Nephron progenitor cell (in vitro differentiated cells): Measurements from ENCODE around the gene ZNF862.

Experiments used
- DNase-seq: peaks from one replicate; pipeline ENCODE4 v3.0.0; 2021
- H3K27ac Mint-ChIP-seq: 2 replicates; pipeline ENCODE4 v1.8.0; 2021; ENCODE audit warnings: mild to moderate bottlenecking, moderate library complexity, mixed read lengths
- H3K27me3 Mint-ChIP-seq: 2 replicates; pipeline ENCODE4 v1.8.0; 2021; ENCODE audit warnings: mild to moderate bottlenecking, low read depth, mixed read lengths; ENCODE audit not compliant: poor library complexity
- H3K36me3 Mint-ChIP-seq: 2 replicates; pipeline ENCODE4 v1.8.0; 2021; ENCODE audit warnings: low read depth, mixed read lengths
- H3K4me1 Mint-ChIP-seq: 2 replicates; pipeline ENCODE4 v1.8.0; 2021; ENCODE audit warnings: mixed read lengths
- H3K4me3 Mint-ChIP-seq: 2 replicates; pipeline ENCODE4 v1.8.0; 2021; ENCODE audit warnings: mild to moderate bottlenecking, moderate library complexity, mixed read lengths
- H3K9me3 Mint-ChIP-seq: 2 replicates; pipeline ENCODE4 v1.8.0; 2021; ENCODE audit warnings: mild to moderate bottlenecking, moderate library complexity, mixed read lengths
- TF ChIP-seq, protein P1 (sequence below): fragments of 200-600 bp; sonication (generic); IDR thresholded peaks from 2 replicates; pipeline ENCODE4 v1.5.0; 2021; ENCODE audit warnings: antibody characterized with exemption

ZNF862 gene

DNA sequence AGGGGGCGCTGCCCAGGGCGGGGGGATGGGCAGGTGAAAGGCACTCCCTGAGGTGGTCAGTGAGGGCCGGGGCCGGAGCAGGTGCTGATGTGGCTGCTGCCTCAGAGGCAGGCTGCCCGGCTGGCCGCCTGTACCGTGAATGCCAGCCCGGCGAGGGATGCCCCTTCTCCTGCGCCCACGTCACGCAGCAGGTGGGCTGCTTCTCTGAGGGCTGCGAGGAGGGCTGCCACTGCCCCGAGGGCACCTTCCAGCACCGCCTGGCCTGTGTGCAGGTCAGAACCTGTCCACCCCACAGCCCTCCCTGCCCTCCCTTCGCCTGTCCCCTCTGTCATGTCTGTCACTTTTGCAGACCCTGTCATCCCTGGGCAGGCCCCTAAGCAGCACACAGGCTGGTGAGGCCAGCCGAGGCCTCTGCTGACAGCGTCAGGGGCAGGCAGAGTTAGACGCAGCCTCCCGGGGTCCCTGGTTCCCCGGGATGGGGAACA lies 21.9 kb upstream of the ZNF862 start:
- no peaks in the 10 kb centered on the region for H3K36me3 Mint-ChIP-seq
- TF ChIP-seq, protein P1, sequence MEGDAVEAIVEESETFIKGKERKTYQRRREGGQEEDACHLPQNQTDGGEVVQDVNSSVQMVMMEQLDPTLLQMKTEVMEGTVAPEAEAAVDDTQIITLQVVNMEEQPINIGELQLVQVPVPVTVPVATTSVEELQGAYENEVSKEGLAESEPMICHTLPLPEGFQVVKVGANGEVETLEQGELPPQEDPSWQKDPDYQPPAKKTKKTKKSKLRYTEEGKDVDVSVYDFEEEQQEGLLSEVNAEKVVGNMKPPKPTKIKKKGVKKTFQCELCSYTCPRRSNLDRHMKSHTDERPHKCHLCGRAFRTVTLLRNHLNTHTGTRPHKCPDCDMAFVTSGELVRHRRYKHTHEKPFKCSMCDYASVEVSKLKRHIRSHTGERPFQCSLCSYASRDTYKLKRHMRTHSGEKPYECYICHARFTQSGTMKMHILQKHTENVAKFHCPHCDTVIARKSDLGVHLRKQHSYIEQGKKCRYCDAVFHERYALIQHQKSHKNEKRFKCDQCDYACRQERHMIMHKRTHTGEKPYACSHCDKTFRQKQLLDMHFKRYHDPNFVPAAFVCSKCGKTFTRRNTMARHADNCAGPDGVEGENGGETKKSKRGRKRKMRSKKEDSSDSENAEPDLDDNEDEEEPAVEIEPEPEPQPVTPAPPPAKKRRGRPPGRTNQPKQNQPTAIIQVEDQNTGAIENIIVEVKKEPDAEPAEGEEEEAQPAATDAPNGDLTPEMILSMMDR: no peak
- DNase-seq: no peak
- H3K9me3 Mint-ChIP-seq: no peaks in the 10 kb centered on the region
- H3K4me1 Mint-ChIP-seq: peaks cover 18% of the 10 kb centered on the region
- peaks cover 4% of the 10 kb centered on the region for H3K27me3 Mint-ChIP-seq
- no peak overlapping the region for H3K27ac Mint-ChIP-seq
- H3K4me3 Mint-ChIP-seq: no peak overlapping the region

DNA sequence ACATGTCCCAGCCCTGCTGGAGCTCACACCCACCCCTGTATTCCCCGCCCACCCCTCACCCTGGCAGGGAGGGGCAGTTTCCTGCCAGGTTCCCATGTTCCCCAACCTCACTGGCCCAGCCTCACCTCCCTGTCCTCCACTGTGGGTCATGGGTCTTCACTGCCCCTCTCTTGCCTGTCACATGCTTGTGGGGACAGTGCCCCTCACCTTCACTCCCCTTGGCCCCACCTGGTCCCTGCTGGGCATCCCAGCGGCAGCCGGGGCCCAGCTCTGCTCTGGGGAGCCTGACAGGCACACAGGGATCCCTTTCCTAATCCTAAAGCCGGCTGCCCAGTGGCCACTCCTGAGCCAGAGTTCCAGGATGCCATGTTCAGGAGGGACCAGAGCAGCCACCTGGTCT lies 21.4 kb upstream of the ZNF862 start:
- TF ChIP-seq, protein P1: no peak
- Mint-ChIP-seq H3K36me3 (no peaks in the 10 kb centered on the region), H3K4me1 (peaks cover 16% of the 10 kb centered on the region), H3K4me3 (no peak overlapping the region), H3K9me3 (no peaks in the 10 kb centered on the region), H3K27ac (no peak overlapping the region), H3K27me3 (peaks cover 4% of the 10 kb centered on the region)
- DNase-seq: no peak

DNA sequence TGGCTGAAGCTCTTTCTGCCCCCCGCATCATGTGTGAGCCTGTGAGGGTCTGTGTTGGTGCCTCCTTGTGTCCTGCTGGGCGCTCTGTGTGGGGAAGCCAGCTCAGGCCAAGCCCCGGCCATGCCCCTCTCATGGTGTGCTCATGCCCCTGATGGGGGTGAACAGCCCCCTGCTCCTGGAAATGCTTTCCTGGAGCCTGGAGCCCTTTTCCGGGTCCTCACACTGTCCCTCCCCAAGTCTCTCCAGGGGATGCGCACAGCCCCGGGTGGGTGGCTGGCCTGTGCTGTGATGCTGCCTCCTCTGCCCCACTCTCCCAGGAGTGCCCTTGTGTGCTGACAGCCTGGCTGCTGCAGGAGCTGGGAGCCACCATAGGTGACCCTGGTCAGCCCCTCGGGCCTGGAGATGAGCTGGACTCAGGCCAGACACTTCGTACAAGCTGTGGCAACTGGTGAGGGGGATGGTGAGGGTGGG lies 20.8 kb upstream of the ZNF862 start:
- TF ChIP-seq, protein P1: no peak
- Mint-ChIP-seq H3K4me1 (peaks cover 21% of the 10 kb centered on the region), H3K27ac (no peak overlapping the region), H3K4me3 (no peak overlapping the region), H3K36me3 (no peaks in the 10 kb centered on the region), H3K27me3 (peaks cover 4% of the 10 kb centered on the region), H3K9me3 (no peaks in the 10 kb centered on the region)
- no peak for DNase-seq

DNA sequence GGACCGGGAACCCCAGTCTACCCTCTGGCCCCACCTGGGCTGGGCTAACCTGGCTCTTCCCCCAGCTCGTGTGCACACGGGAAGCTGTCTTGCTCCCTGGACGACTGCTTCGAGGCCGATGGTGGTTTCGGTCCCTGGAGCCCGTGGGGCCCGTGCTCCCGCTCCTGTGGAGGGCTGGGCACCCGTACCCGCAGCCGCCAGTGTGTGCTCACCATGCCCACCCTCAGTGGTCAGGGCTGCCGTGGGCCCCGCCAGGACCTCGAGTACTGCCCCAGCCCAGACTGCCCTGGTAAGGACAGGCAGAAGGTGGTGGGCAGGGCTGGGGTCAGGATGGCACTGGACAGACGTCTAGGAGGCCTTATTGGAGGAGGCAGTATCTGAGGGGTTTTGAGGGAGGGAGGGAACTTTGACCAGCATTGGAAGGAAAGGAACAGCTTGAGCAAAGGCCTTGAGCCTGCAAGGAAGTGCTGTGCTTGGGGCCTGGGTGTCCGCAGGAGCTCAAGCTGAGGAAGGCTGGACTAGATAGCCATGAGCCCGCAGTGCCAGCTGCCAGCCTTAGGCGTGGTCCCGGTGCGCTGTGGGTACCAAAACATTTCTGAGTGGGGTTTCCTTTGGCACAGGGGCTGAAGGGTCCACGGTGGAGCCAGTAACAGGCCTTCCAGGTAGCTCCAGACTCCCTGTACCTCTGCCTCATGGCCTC lies 20.2 kb upstream of the ZNF862 start:
- Mint-ChIP-seq H3K36me3 (no peaks in the 10 kb centered on the region), H3K27ac (no peak overlapping the region), H3K9me3 (no peaks in the 10 kb centered on the region), H3K27me3 (peaks cover 4% of the 10 kb centered on the region), H3K4me3 (no peak overlapping the region), H3K4me1 (peaks cover 22% of the 10 kb centered on the region)
- DNase-seq: no peak
- TF ChIP-seq, protein P1: no peak

DNA sequence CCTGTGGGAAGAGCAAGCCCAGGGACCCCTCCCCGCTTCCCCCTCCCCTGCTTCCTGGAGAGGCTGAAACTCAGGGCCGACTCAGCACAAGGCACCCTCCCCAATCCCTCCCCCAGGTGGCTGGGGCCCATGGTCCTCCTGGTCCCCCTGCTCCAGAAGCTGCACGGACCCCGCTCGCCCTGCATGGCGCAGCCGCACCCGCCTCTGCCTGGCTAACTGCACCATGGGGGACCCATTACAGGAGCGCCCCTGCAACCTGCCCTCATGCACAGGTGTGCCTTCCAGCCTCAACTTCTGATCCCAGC lies 19.7 kb upstream of the ZNF862 start:
- Mint-ChIP-seq H3K4me1 (peaks cover 17% of the 10 kb centered on the region), H3K27me3 (peaks cover 4% of the 10 kb centered on the region), H3K36me3 (no peaks in the 10 kb centered on the region), H3K9me3 (no peaks in the 10 kb centered on the region), H3K4me3 (no peak overlapping the region), H3K27ac (peak overlapping the region; percentile 59)
- TF ChIP-seq, protein P1: no peak
- no peak for DNase-seq
